Endothelial cell of umbilical vein (primary cell): ENCODE data around the gene MORC1. TPM values are rescaled to one million over a fixed set of nuclear protein-coding genes. Genes with fewer than 3 reads are reported as not detected.

Experiments used
- BruUV-seq: library from RNA; stranded (reverse); fragments of 400-500 nt; replicated peaks from 2 replicates; lab custom pipeline; 2021; lab: Mats Ljungman, UMichigan
- CTCF ChIA-PET: fragments of 300-600, 350-600 bp; sonication (Branson Sonifier 250); formaldehyde crosslinking; loops from one replicate; lab custom pipeline; 2021; ENCODE audit warnings: antibody characterized with exemption, inconsistent platforms; lab: Charles Lee
- POLR2A ChIA-PET: fragments of 300-600, 350-600 bp; sonication (Branson Sonifier 250); formaldehyde crosslinking; loops from one replicate; lab custom pipeline; 2021; ENCODE audit warnings: antibody characterized with exemption, inconsistent platforms; lab: Charles Lee
- DNase-seq: peaks from one replicate; pipeline ENCODE4 v3.0.0-alpha.2; 2011; ENCODE audit warnings: low read depth, low spot score
- FAIRE-seq: peaks from 2 replicates; lab custom pipeline; 2011; peaks lifted over from hg19 to GRCh38; lab: Jason Lieb, UNC
- H2AFZ ChIP-seq: 2 replicates; pipeline ENCODE4 v1.6.0; 2012; ENCODE audit warnings: low read depth, low read length, control low read depth, inconsistent platforms
- H3K27ac ChIP-seq: 2 replicates; pipeline ENCODE4 v1.5.1; 2011; ENCODE audit warnings: low read depth, mild to moderate bottlenecking, control low read depth, low read length, moderate library complexity; ENCODE audit not compliant: insufficient read depth
- H3K27me3 ChIP-seq, 2 experiments: 2 replicates each; pipeline versions ENCODE4 v1.6.0 to v1.6.1; 2011; ENCODE audit warnings: low read length in 2 of 2, mixed read lengths in 1 of 2; ENCODE audit not compliant: control insufficient read depth in 2 of 2, insufficient read depth in 2 of 2
- H3K36me3 ChIP-seq, 2 experiments: 2 replicates in 1 of 2; 3 replicates in 1 of 2; pipeline ENCODE4 v1.5.1; 2011; ENCODE audit warnings: low read length in 2 of 2, mild to moderate bottlenecking in 1 of 2, moderate library complexity in 1 of 2; ENCODE audit not compliant: control insufficient read depth in 2 of 2, insufficient read depth in 2 of 2; ENCODE audit errors: extremely low read depth in 1 of 2
- H3K4me1 ChIP-seq: 3 replicates; pipeline ENCODE4 v1.5.1; 2011; ENCODE audit warnings: mild to moderate bottlenecking, low read length; ENCODE audit not compliant: control insufficient read depth, insufficient read depth; ENCODE audit errors: extremely low read depth
- H3K4me2 ChIP-seq: 2 replicates; pipeline ENCODE4 v1.6.1; 2011; ENCODE audit warnings: low read length, control low read depth, mixed read lengths; ENCODE audit not compliant: insufficient read depth
- H3K4me3 ChIP-seq, 3 experiments: fragments of 200-600 bp in 1 of 3; sonication (generic), shearing (Covaris generic) in 1 of 3; replicated peaks in 1 of 3; 2 replicates each; pipeline ENCODE4 v1.5.1; 2011 to 2016; ENCODE audit warnings: control low read depth in 3 of 3, low read length in 3 of 3, mild to moderate bottlenecking in 2 of 3, inconsistent platforms in 1 of 3, low read depth in 1 of 3, moderate library complexity in 1 of 3; ENCODE audit not compliant: insufficient read depth in 1 of 3
- H3K79me2 ChIP-seq: 2 replicates; pipeline ENCODE4 v1.6.0; 2012; ENCODE audit warnings: low read length, inconsistent platforms; ENCODE audit not compliant: control insufficient read depth, insufficient read depth
- H3K9ac ChIP-seq: replicated peaks from 2 replicates; pipeline ENCODE3; 2011; ENCODE audit warnings: low read length, control low read depth; ENCODE audit not compliant: insufficient read depth; ENCODE audit errors: extremely low read depth
- H3K9me1 ChIP-seq: replicated peaks from 3 replicates; pipeline ENCODE4 v1.6.0; 2011; ENCODE audit warnings: mild to moderate bottlenecking, low read length; ENCODE audit not compliant: control insufficient read depth, insufficient read depth; ENCODE audit errors: extremely low read depth
- H3K9me3 ChIP-seq: replicated peaks from 2 replicates; pipeline ENCODE4 v1.5.1; 2012; ENCODE audit warnings: low read length, inconsistent platforms; ENCODE audit not compliant: control insufficient read depth, insufficient read depth
- H4K20me1 ChIP-seq: replicated peaks from 2 replicates; pipeline ENCODE3; 2011; ENCODE audit warnings: mild to moderate bottlenecking, low read length; ENCODE audit not compliant: control insufficient read depth, insufficient read depth; ENCODE audit errors: extremely low read depth
- CTCF ChIP-seq, 2 donors: IDR thresholded peaks; 1 replicate in 1 of 2; 2 replicates in 1 of 2; pipeline ENCODE4 v1.5.1; 2011; ENCODE audit warnings: low read length in 2 of 2, mild to moderate bottlenecking in 2 of 2, moderate library complexity in 2 of 2, control low read depth in 1 of 2, inconsistent platforms in 1 of 2, low read depth in 1 of 2; ENCODE audit not compliant: insufficient read depth in 1 of 2; ENCODE audit errors: extremely low read depth in 1 of 2
- EZH2 ChIP-seq: IDR thresholded peaks from 2 replicates; pipeline ENCODE4 v1.6.1; 2012; ENCODE audit warnings: borderline replicate concordance, low read depth, mild to moderate bottlenecking, moderate library complexity, low read length, inconsistent platforms; ENCODE audit not compliant: severe bottlenecking
- FOS ChIP-seq: IDR thresholded peaks from 2 replicates; pipeline ENCODE4 v1.6.1; 2011; ENCODE audit warnings: mild to moderate bottlenecking, low read length, moderate library complexity, borderline replicate concordance; ENCODE audit not compliant: insufficient read depth
- GATA2 ChIP-seq: IDR thresholded peaks from 2 replicates; pipeline ENCODE4 v1.7.0; 2011; ENCODE audit warnings: low read depth, mild to moderate bottlenecking, moderate library complexity, mixed read lengths, low read length; ENCODE audit not compliant: insufficient read length, insufficient read depth
- JUN ChIP-seq: IDR thresholded peaks from 2 replicates; pipeline ENCODE4 v1.6.1; 2011; ENCODE audit warnings: borderline replicate concordance, low read depth; ENCODE audit not compliant: insufficient read length, insufficient read depth
- MAX ChIP-seq: IDR thresholded peaks from 2 replicates; pipeline ENCODE4 v1.6.1; 2011; ENCODE audit not compliant: insufficient read depth, insufficient read length
- MYC ChIP-seq: IDR thresholded peaks from one replicate; pipeline ENCODE4 v1.6.1; 2011; ENCODE audit warnings: mild to moderate bottlenecking, low read depth, low read length
- POLR2A ChIP-seq: IDR thresholded peaks from 2 replicates; pipeline ENCODE4 v1.6.1; 2012; ENCODE audit warnings: low read depth, mild to moderate bottlenecking, control low read depth, low read length
- POLR2AphosphoS5 ChIP-seq: IDR thresholded peaks from 2 replicates; pipeline ENCODE4 v1.6.1; 2012; ENCODE audit warnings: low read depth, mild to moderate bottlenecking, control low read depth, low read length, moderate library complexity; ENCODE audit not compliant: insufficient read depth
- dilution Hi-C: fragments of 300-500 bp; cut with MboI; formaldehyde crosslinking; loops from one replicate; pipeline ENCODE4 v1.15.0; 2019; ENCODE audit warnings: low sequenced_read_pairs; ENCODE audit not compliant: extremely low pct_ligation_motif_present
- intact Hi-C: fragments of 100-400 bp; cut with micrococcal nuclease; formaldehyde crosslinking; loops from one replicate; pipeline ENCODE4 v1.10.0; 2022
- polyA plus RNA-seq, 4 experiments: library from polyadenylated mRNA; depleted of rRNA in 3 of 4; stranded (reverse) in 3 of 4; unstranded in 1 of 4; fragments of >200 nt; gene quantifications; 2 replicates each; pipeline versions ENCODE4 v1.2.1 to v1.2.3, GENCODE V29; 2011 to 2012; ENCODE audit warnings: missing spikeins in 1 of 4
- total RNA-seq: library from RNA; stranded (reverse); gene quantifications from 2 replicates; pipeline ENCODE4 v1.2.3, GENCODE V29; 2021

Gene MORC1
- total and polyA plus RNA-seq, 2 donors (not counting 3 experiments of a cell fraction or from before 2014, with no cell fraction given) = not detected

- Histone ChIP-seq H4K20me1 (no peaks in the 10 kb centered on the region), H3K79me2 (no peaks in the 10 kb centered on the region), H2AFZ (no peak overlapping the region), H3K27me3 (no peaks in the 10 kb centered on the region), H3K27ac (no peak overlapping the region), H3K4me2 (no peak overlapping the region), H3K9me1 (no peaks in the 10 kb centered on the region), H3K9me3 (no peaks in the 10 kb centered on the region), H3K4me3 (no peak overlapping the region), H3K9ac (no peak overlapping the region), H3K36me3 (no peaks in the 10 kb centered on the region), H3K4me1 (no peaks in the 10 kb centered on the region)
- intact Hi-C loops (no loop called here), dilution Hi-C loops (no loop called here)
- DNase-seq (no peak), FAIRE-seq (no peak)
- BruUV-seq = no TSS peak
- TF ChIP-seq CTCF (IDR thresholded peaks at IDR 0.05; ENCODE audit: extremely low read depth in 1 of 2, insufficient read depth in 1 of 2, low read depth in 1 of 2, low read length in 2 of 2) = no peak
- no peak for TF ChIP-seq FOS
- TF ChIP-seq POLR2AphosphoS5 = no peak
- no peak for TF ChIP-seq MYC
- no peak for TF ChIP-seq JUN
- no peak for TF ChIP-seq MAX
- TF ChIP-seq GATA2 = no peak
- TF ChIP-seq POLR2A = no peak
- TF ChIP-seq EZH2 = no peak
- ChIA-PET POLR2A (no interaction called here), CTCF (no interaction called here)
These were observed 8.4 kb downstream of the MORC1 start for GRCh38 chr3:109109574-109109973.
